Measurements from ENCODE around the gene LCMT1. TPM values are rescaled to one million over a fixed set of nuclear protein-coding genes. Genes with fewer than 3 reads are reported as not detected.

Gene LCMT1
- total RNA-seq, 3 donors from 2014 or later = 41.7 to 55.7 (median 55.7) TPM

DNA sequence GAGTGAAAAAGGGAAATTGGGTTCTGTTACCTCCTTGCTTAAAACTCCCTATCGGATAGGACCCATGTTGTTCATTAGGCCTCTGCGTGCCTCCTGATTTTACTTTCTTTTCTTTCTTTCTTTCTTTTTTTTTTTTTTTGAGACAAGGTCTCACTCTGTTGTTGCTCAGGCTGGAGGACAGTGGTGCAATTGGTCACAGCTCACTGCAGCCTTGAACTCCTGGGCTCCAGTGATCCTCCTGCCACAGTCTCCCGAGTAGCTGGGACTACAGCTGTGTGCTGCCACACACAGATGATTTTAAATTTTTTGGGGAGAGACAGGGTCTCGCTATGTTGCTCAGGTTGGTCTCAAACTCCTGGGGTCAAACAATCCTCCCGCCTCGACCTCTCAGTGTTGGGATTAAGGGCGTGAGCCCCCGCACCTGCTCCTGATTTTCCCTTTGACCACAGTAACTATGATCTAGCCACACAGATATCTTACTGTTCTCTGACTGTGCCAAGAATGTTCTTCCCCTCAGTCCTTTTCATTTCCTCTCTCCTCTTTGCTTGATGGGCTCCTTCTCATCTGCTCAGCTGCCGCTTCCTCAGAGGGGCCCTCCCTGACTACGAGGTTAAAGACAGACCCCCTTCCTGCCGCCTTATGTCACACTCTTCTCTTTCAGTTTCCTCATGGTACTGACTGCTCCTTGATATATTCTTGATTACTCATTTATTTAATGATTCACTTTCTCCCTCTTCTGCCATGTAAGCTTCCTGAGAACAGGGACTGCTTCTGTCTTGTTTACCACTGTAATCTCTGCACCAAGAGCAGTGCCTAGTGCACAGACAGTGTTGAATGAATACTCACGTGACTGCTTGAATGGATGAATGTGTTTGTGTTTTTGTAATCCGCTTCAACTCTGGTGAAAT, 44.3 kb downstream of the LCMT1 start:
- H3K4me1 ChIP-seq (ENCODE audit: low read depth) = no peaks in the 10 kb centered on the region
- ATAC-seq (no peak), DNase-seq (no peak)
- H3K36me3 ChIP-seq (ENCODE audit: low read depth) = no peaks in the 10 kb centered on the region
- no peak overlapping the region for H3K4me3 ChIP-seq
- intact Hi-C loops (cut with DNase I, micrococcal nuclease) = no loop called here
- TF ChIP-seq, protein P1, sequence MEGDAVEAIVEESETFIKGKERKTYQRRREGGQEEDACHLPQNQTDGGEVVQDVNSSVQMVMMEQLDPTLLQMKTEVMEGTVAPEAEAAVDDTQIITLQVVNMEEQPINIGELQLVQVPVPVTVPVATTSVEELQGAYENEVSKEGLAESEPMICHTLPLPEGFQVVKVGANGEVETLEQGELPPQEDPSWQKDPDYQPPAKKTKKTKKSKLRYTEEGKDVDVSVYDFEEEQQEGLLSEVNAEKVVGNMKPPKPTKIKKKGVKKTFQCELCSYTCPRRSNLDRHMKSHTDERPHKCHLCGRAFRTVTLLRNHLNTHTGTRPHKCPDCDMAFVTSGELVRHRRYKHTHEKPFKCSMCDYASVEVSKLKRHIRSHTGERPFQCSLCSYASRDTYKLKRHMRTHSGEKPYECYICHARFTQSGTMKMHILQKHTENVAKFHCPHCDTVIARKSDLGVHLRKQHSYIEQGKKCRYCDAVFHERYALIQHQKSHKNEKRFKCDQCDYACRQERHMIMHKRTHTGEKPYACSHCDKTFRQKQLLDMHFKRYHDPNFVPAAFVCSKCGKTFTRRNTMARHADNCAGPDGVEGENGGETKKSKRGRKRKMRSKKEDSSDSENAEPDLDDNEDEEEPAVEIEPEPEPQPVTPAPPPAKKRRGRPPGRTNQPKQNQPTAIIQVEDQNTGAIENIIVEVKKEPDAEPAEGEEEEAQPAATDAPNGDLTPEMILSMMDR (IDR thresholded peaks at IDR 0.05) = no peak
- H3K9me3 ChIP-seq = no peaks in the 10 kb centered on the region

DNA sequence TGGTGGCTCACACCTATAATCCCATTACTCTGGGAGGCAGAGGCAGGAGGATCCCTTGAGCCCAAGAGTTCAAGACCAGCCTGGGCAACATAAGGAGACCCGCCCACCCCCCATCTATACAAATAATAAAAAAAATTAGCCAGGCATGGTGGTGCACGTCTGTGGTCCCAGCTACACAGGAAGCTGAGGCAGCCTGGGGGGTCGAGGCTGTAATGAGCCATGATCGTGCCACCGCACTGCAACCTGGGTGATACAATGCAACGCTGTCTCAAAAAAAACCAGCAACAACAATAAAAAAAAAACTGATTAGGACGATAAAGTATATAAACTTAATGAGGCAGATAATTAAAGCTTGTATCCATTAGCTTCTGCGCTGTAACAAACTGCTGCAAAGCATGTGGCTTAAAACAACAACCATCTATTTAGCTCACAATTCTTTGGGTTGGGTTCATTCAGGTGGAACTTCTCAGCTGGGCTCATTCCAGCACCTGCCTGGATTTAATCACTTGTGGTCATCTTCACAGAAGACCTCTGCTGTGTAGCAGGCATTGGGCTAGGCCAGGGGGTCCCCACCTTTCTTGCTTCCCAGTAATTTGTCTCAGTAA, 45.8 kb downstream of the LCMT1 start:
- Histone ChIP-seq H3K4me1 (ENCODE audit: low read depth) (no peaks in the 10 kb centered on the region), H3K36me3 (ENCODE audit: low read depth) (no peaks in the 10 kb centered on the region), H3K9me3 (no peaks in the 10 kb centered on the region), H3K4me3 (no peak overlapping the region)
- intact Hi-C loops (cut with DNase I, micrococcal nuclease) = no loop called here
- ATAC-seq (no peak), DNase-seq (no peak)
- TF ChIP-seq, protein P1 (IDR thresholded peaks at IDR 0.05) = no peak

DNA sequence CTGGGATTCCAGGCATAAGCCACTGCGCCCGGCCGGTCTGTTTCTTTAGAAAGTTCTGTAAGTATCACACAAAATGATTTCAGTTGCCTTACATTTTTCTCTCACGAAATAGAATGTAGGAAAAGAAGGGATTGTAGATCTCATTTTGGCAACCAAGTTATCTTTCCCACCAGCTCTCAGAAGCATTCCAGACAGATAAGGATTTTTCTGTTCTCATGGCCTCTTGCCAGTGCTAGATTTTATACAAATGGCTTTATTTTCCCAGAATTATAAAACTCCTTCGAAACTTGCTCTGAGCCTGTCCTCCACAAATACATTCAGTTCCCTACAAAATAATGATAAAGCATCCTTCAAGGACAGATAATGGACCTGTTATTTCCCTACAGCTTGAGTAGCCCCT, 46.9 kb downstream of the LCMT1 start:
- no peaks in the 10 kb centered on the region for H3K9me3 ChIP-seq
- DNase-seq (no peak), ATAC-seq (no peak)
- H3K4me3 ChIP-seq = no peak overlapping the region
- H3K36me3 ChIP-seq (ENCODE audit: low read depth) = no peaks in the 10 kb centered on the region
- H3K4me1 ChIP-seq (ENCODE audit: low read depth) = no peaks in the 10 kb centered on the region
- intact Hi-C loops (cut with DNase I, micrococcal nuclease) = no loop called here
- TF ChIP-seq, protein P1 (IDR thresholded peaks at IDR 0.05) = no peak

DNA sequence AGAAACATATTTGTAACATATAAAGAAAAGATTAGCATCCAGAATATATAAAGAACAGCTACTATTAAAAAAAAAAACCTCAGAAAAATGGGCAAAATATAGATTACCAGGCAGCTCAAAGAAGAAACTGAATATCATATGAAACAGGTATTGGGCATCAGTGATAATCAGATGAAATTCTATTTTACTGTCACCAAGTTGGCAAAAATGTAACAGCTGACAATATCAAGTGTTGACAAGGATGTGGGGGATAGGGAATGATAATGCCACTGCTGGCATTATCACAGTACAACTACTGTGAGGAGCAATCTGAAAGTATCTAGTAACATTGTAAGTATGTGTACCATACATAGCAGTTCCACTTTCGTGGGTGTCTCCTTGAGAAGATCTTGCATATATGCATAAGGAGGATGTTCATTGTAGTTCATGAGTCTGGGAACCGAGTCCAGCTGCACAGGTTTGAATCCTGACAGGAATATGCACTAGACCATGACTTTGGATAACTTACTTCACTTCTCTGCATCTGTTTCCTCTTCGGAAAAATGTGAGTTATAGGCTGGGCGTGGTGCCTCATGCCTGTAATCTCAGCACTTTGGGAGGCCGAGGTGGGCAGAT, 50.3 kb downstream of the LCMT1 start:
- TF ChIP-seq, protein P1 (IDR thresholded peaks at IDR 0.05) = no peak
- DNase-seq (no peak), ATAC-seq (no peak)
- no peaks in the 10 kb centered on the region for H3K9me3 ChIP-seq
- H3K4me1 ChIP-seq (ENCODE audit: low read depth) = no peaks in the 10 kb centered on the region
- H3K4me3 ChIP-seq = no peak overlapping the region
- intact Hi-C loops (cut with DNase I, micrococcal nuclease) = no loop called here
- no peaks in the 10 kb centered on the region for H3K36me3 ChIP-seq (ENCODE audit: low read depth)

DNA sequence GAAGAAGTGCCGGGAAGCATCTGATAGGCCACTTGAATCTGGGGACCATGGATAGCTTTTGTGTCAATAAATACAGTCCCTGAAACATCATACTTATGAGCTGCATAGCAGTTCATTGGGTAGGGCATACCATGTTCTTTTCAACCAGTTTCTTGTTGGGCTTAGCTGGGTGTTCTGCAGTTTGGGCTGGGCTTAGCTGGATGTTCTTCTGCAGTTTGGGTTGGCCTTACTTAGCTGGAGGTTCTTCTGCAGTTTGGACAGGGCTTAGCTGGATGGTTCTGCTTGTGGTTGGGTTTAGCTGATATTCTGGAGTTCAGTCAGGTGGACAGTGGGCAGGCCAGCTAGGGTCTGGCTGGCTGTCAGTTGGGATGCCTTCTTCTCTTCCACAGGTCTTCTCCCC, 52.1 kb downstream of the LCMT1 start:
- Histone ChIP-seq H3K9me3 (no peaks in the 10 kb centered on the region), H3K4me3 (no peak overlapping the region), H3K4me1 (ENCODE audit: low read depth) (no peaks in the 10 kb centered on the region), H3K36me3 (ENCODE audit: low read depth) (no peaks in the 10 kb centered on the region)
- intact Hi-C loops (cut with DNase I, micrococcal nuclease) = no loop called here
- TF ChIP-seq, protein P1 (IDR thresholded peaks at IDR 0.05) = no peak
- ATAC-seq (no peak), DNase-seq (no peak)
